HG03565 (cell line): ENCODE measurements around the gene RNU2-1.
A peak's percentile ranks its signal among the peaks of the same experiment; 100 is the strongest.
"Not testable (repeated sequence)": the region's sequence is repeated elsewhere in the genome, so short reads cannot be mapped to it uniquely, and the experiment has no call there.

ENCODE experiments used
- ATAC-seq: cut with Tn5 transposase; IDR thresholded peaks from one replicate; pipeline ENCODE4 v1.9.1; 2021; ENCODE audit warnings: mild to moderate bottlenecking, moderate library complexity; ENCODE audit not compliant: unreplicated experiment

The RNU2-1 gene

GRCh38 chr17:43233877-43234276 lies at the start of gene RNU2-1:
TSS of gene RNU2-1 (minus strand) at chr17:43233977.
- ATAC-seq, result not testable (repeated sequence)

- not testable (repeated sequence) for ATAC-seq
These were observed 39.1 kb upstream of the RNU2-1 start for GRCh38 chr17:43272914-43273313.

- ATAC-seq, result not testable (repeated sequence)
These were observed 38.7 kb upstream of the RNU2-1 start for GRCh38 chr17:43272483-43272882.

GRCh38 chr17:43270552-43271504 lies 37.1 kb upstream of the RNU2-1 start:
- ATAC-seq, result not testable (repeated sequence)

GRCh38 chr17:43246456-43246855 lies 12.7 kb upstream of the RNU2-1 start:
- ATAC-seq, result not testable (repeated sequence)

- ATAC-seq, result peak; percentile 32
These were observed 7.0 kb upstream of the RNU2-1 start for GRCh38 chr17:43240596-43241352.

- ATAC-seq, result peak; percentile 32
These were observed 5.8 kb upstream of the RNU2-1 start for GRCh38 chr17:43239597-43239996.

GRCh38 chr17:43233263-43233662 lies 514 bp downstream of the RNU2-1 start:
- ATAC-seq, result not testable (repeated sequence)

- not testable (repeated sequence) for ATAC-seq
These were observed 1.6 kb downstream of the RNU2-1 start for GRCh38 chr17:43232021-43232699.

- not testable (repeated sequence) for ATAC-seq
These were observed 2.4 kb downstream of the RNU2-1 start for GRCh38 chr17:43231205-43232020.

GRCh38 chr17:43228020-43228782 lies 5.6 kb downstream of the RNU2-1 start, which contains the start of gene CCDC200:
TSS of gene CCDC200 (minus strand) at chr17:43228623. CDS start at chr17:43228554, 69 bp downstream.
- ATAC-seq, result not testable (repeated sequence)

- no peak for ATAC-seq
These were observed 7.4 kb downstream of the RNU2-1 start for GRCh38 chr17:43226393-43226792.

- ATAC-seq, result no peak
These were observed 9.6 kb downstream of the RNU2-1 start for GRCh38 chr17:43224146-43224705.

GRCh38 chr17:43220511-43221125 lies 13.2 kb downstream of the RNU2-1 start:
- no peak for ATAC-seq

- no peak for ATAC-seq
These were observed 13.9 kb downstream of the RNU2-1 start for GRCh38 chr17:43219746-43220380.

- ATAC-seq, result no peak
These were observed 14.8 kb downstream of the RNU2-1 start for GRCh38 chr17:43219001-43219400.

- ATAC-seq, result no peak
These were observed 16.1 kb downstream of the RNU2-1 start for GRCh38 chr17:43217614-43218087.
